AG04450 (cell line): ENCODE measurements around the gene TNIP2. TPM values are rescaled to one million over a fixed set of nuclear protein-coding genes. Genes with fewer than 3 reads are reported as not detected.

Experiments
- CTCF ChIA-PET: fragments of 300-600, 350-600 bp; formaldehyde crosslinking; extraction: SDS; loops from one replicate; lab custom pipeline; 2022; ENCODE audit warnings: antibody characterized with exemption, inconsistent platforms; lab: Charles Lee
- POLR2A ChIA-PET: fragments of 350-600 bp; formaldehyde crosslinking; extraction: SDS; loops from one replicate; lab custom pipeline; 2021; ENCODE audit warnings: antibody characterized with exemption, inconsistent platforms; lab: Yijun Ruan, JAX
- DNase-seq: peaks from one replicate; pipeline ENCODE4 v3.0.0-alpha.2; 2011; ENCODE audit warnings: low read depth, low spot score
- H3K27ac ChIP-seq: one replicate; pipeline ENCODE4 v1.5.1; 2012; ENCODE audit warnings: low read depth, low read length, control low read depth
- H3K27me3 ChIP-seq: one replicate; pipeline ENCODE4 v1.6.0; 2012; ENCODE audit warnings: low read length; ENCODE audit not compliant: control insufficient read depth, insufficient read depth
- H3K4me3 ChIP-seq: 2 replicates; pipeline ENCODE4 v1.5.1; 2011; ENCODE audit warnings: mild to moderate bottlenecking, low read depth, low read length, control low read depth
- H3K9me3 ChIP-seq: 2 replicates; pipeline ENCODE4 v1.5.1; 2012; ENCODE audit warnings: low read length; ENCODE audit not compliant: control insufficient read depth, insufficient read depth
- CTCF ChIP-seq: IDR thresholded peaks from 2 replicates; pipeline ENCODE4 v1.5.1; 2011; ENCODE audit warnings: low read depth, low read length, control low read depth, inconsistent platforms
- polyA plus RNA-seq: library from polyadenylated mRNA; depleted of rRNA; stranded (reverse); fragments of >200 nt; gene quantifications from 2 replicates; pipeline ENCODE4 v1.2.3, GENCODE V29; 2011; rRNA removed

The TNIP2 gene
- polyA plus RNA-seq, 1 experiment: 28.8 TPM

GRCh38 chr4:2696423-2696822 lies 59.7 kb downstream of the TNIP2 start:
- DNase-seq: no peak
- Histone ChIP-seq H3K27me3 (no peaks in the 10 kb centered on the region), H3K27ac (no peak overlapping the region), H3K4me3 (no peak overlapping the region), H3K9me3 (no peaks in the 10 kb centered on the region)
- CTCF ChIA-PET: no interaction called here
- no peak for TF ChIP-seq CTCF
- POLR2A ChIA-PET: no interaction called here

- Histone ChIP-seq H3K27me3 (no peaks in the 10 kb centered on the region), H3K9me3 (no peaks in the 10 kb centered on the region), H3K27ac (no peak overlapping the region), H3K4me3 (no peak overlapping the region)
- DNase-seq: no peak
- ChIA-PET CTCF (interaction anchor here (0.6 kb wide), 2 partner anchors 25 to 36 kb away, joined by 3 to 6 read pairs; no protein-coding TSS in a partner anchor), POLR2A (no interaction called here)
- TF ChIP-seq CTCF: no peak
Observed at GRCh38 chr4:2695346-2696060, 60.6 kb downstream of the TNIP2 start.

- no peak for TF ChIP-seq CTCF
- Histone ChIP-seq H3K4me3 (no peak overlapping the region), H3K27ac (no peak overlapping the region), H3K27me3 (no peaks in the 10 kb centered on the region), H3K9me3 (no peaks in the 10 kb centered on the region; the same call in 1 of the 2 replicates)
- CTCF ChIA-PET: interaction anchor here (0.6 kb wide), 1 partner anchor 37 kb away, joined by 3 read pairs; no protein-coding TSS in a partner anchor
- POLR2A ChIA-PET: no interaction called here
- no peak for DNase-seq
Observed at GRCh38 chr4:2694691-2695090, 61.4 kb downstream of the TNIP2 start.

- H3K9me3 ChIP-seq: no peaks in the 10 kb centered on the region; the same call in 1 of the 2 replicates
- no peak for TF ChIP-seq CTCF
- DNase-seq: no peak
- no peak overlapping the region for H3K27ac ChIP-seq
- POLR2A ChIA-PET: no interaction called here
- CTCF ChIA-PET: no interaction called here
- no peak overlapping the region for H3K4me3 ChIP-seq
- no peaks in the 10 kb centered on the region for H3K27me3 ChIP-seq
Observed at GRCh38 chr4:2691952-2692435, 64.1 kb downstream of the TNIP2 start.

Other genes starting within 250 kb of the TNIP2 start
- gene FAM193A, start 219.7 kb downstream of the TNIP2 start, polyA plus RNA-seq: 5.9 and 7.8 TPM in 2 replicates
- gene SH3BP2, start 36.7 kb upstream of the TNIP2 start, polyA plus RNA-seq: 14.8 and 17.2 TPM in 2 replicates
- gene ADD1, start 87.5 kb upstream of the TNIP2 start, polyA plus RNA-seq: 149 and 170 TPM in 2 replicates
- 11.2 and 11.5 TPM in 2 replicates for gene NOP14, start 207.1 kb upstream of the TNIP2 start, polyA plus RNA-seq
- gene GRK4, start 207.2 kb upstream of the TNIP2 start, polyA plus RNA-seq: 3.7 TPM in 2 replicates